Measurements from ENCODE around the gene SHE. TPM values are rescaled to one million over a fixed set of nuclear protein-coding genes. Genes with fewer than 3 reads are reported as not detected.
A peak's percentile ranks its signal among the peaks of the same experiment; 100 is the strongest.

The SHE gene
- 0.01 TPM for polyA plus RNA-seq (2013, experiment 1 of 2)
- under 0.01 TPM for polyA plus RNA-seq (2013, experiment 2 of 2)

GRCh38 chr1:154502066-154502743 is at the start of gene SHE, which contains the start of gene TDRD10:
Gene SHE (minus strand): TSS chr1:154502412. CDS start chr1:154502026, 386 bp downstream.
Gene TDRD10 (plus strand): TSS chr1:154502219. CDS start chr1:154506904, 4,685 bp downstream.
- no peaks in the 10 kb centered on the region for H3K36me3 ChIP-seq (ENCODE audit: control insufficient read depth in 1 of 2, insufficient read depth in 2 of 2, low read depth in 1 of 2, low read length in 2 of 2)
- WGBS = 6% methylated on average over 44 of the region's 90 CpGs
- H2AFZ ChIP-seq (ENCODE audit: low read depth, low read length) = no peak within 1 kb of the TSS
- H2BK15ac ChIP-seq (ENCODE audit: low read depth, poor library complexity, severe bottlenecking) = no peak within 1 kb of the TSS
- no peak within 1 kb of the TSS for H2BK12ac ChIP-seq (ENCODE audit: low read length in 2 of 2)
- H3K14ac ChIP-seq (ENCODE audit: low read length in 2 of 2) = no peak within 1 kb of the TSS
- H3K27me3 ChIP-seq (ENCODE audit: control insufficient read depth in 1 of 2, insufficient read depth in 1 of 2, low read length in 2 of 2) = peaks cover 65 to 78% of the 10 kb centered on the region in 2 experiments
- peak within 1 kb of the TSS in 1 of 2 experiments; percentile 66 for H3K23ac ChIP-seq (ENCODE audit: low read length in 2 of 2)
- H3K4me3 ChIP-seq (ENCODE audit: insufficient read depth in 1 of 2, low read depth in 1 of 2, low read length in 2 of 2) = peak within 1 kb of the TSS in 1 of 2 experiments; percentile 33
- H2BK120ac ChIP-seq (ENCODE audit: low read depth, low read length) = no peak within 1 kb of the TSS
- H4K8ac ChIP-seq (ENCODE audit: low read length) = no peak within 1 kb of the TSS
- no peaks in the 10 kb centered on the region for H3K79me1 ChIP-seq (replicated peaks; ENCODE audit: low read length, poor library complexity, severe bottlenecking)
- peaks cover 9% of the 10 kb centered on the region for H3K9me3 ChIP-seq (ENCODE audit: control insufficient read depth, low read length)
- H3K4ac ChIP-seq (ENCODE audit: low read depth in 1 of 2, low read length in 2 of 2) = no peak within 1 kb of the TSS
- peak within 1 kb of the TSS; percentile 26 for H3K9ac ChIP-seq (ENCODE audit: low read length)
- H2AK5ac ChIP-seq (ENCODE audit: low read length, severe bottlenecking) = no peak within 1 kb of the TSS
- H2BK5ac ChIP-seq (ENCODE audit: low read depth, low read length, poor library complexity, severe bottlenecking) = no peak within 1 kb of the TSS
- H3K4me2 ChIP-seq (ENCODE audit: low read length, poor library complexity, severe bottlenecking) = peak within 1 kb of the TSS; percentile 31
- peaks cover 7% of the 10 kb centered on the region for H3K4me1 ChIP-seq (ENCODE audit: control insufficient read depth, insufficient read depth, low read depth, low read length)
- peak within 1 kb of the TSS in 1 of 2 experiments; percentile 14 for H3K18ac ChIP-seq (ENCODE audit: low read depth in 1 of 2, low read length in 2 of 2)
- no peak within 1 kb of the TSS for H3K27ac ChIP-seq (ENCODE audit: low read length, poor library complexity, severe bottlenecking)
- H4K91ac ChIP-seq (ENCODE audit: low read length) = no peak within 1 kb of the TSS
- no peak for DNase-seq

DNA sequence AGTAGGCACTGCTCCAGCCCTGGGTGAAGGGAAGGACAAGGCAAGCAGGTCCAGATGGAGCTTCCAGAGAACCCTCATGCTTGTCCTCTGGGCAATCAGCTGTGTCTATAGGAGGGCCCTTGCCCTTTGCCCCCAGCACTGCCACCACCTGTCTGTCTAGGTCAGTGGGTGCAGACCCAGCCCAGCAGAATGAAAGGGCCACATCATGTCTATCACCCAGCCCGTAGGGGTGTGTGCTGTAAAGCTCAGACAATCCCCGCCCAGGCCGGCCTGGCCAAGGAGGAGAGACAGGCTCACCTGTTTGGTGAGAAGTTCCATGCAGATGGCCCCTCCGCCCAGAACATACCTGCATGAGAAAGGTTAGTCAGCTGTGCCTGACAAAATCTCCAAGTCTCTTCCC is 49.3 kb upstream of the SHE start:
- Histone ChIP-seq H2AK5ac (ENCODE audit: low read length, severe bottlenecking) (no peak overlapping the region), H3K4me1 (ENCODE audit: control insufficient read depth, insufficient read depth, low read depth, low read length) (peaks cover 13% of the 10 kb centered on the region), H3K9me3 (ENCODE audit: control insufficient read depth, low read length) (no peaks in the 10 kb centered on the region), H2BK120ac (ENCODE audit: low read depth, low read length) (no peak overlapping the region), H3K79me1 (replicated peaks; ENCODE audit: low read length, poor library complexity, severe bottlenecking) (peaks cover 47% of the 10 kb centered on the region), H2BK5ac (ENCODE audit: low read depth, low read length, poor library complexity, severe bottlenecking) (no peak overlapping the region), H3K4me3 (ENCODE audit: insufficient read depth in 1 of 2, low read depth in 1 of 2, low read length in 2 of 2) (no peak overlapping the region), H3K27me3 (ENCODE audit: control insufficient read depth in 1 of 2, insufficient read depth in 1 of 2, low read length in 2 of 2) (no peaks in the 10 kb centered on the region), H3K27ac (ENCODE audit: low read length, poor library complexity, severe bottlenecking) (no peak overlapping the region), H3K14ac (ENCODE audit: low read length in 2 of 2) (no peak overlapping the region), H3K18ac (ENCODE audit: low read depth in 1 of 2, low read length in 2 of 2) (no peak overlapping the region), H2BK15ac (ENCODE audit: low read depth, poor library complexity, severe bottlenecking) (no peak overlapping the region), H3K4ac (ENCODE audit: low read depth in 1 of 2, low read length in 2 of 2) (no peak overlapping the region), H4K8ac (ENCODE audit: low read length) (no peak overlapping the region), H3K9ac (ENCODE audit: low read length) (no peak overlapping the region), H4K91ac (ENCODE audit: low read length) (no peak overlapping the region), H2BK12ac (ENCODE audit: low read length in 2 of 2) (no peak overlapping the region), H3K4me2 (ENCODE audit: low read length, poor library complexity, severe bottlenecking) (no peak overlapping the region), H3K23ac (ENCODE audit: low read length in 2 of 2) (peak overlapping the region in 1 of 2 experiments; percentile 35), H3K36me3 (ENCODE audit: control insufficient read depth in 1 of 2, insufficient read depth in 2 of 2, low read depth in 1 of 2, low read length in 2 of 2) (peaks cover 60 to 77% of the 10 kb centered on the region in 2 experiments), H2AFZ (ENCODE audit: low read depth, low read length) (no peak overlapping the region)
- no peak for DNase-seq
- 99% methylated on average over 4 of the region's 4 CpGs for WGBS

DNA sequence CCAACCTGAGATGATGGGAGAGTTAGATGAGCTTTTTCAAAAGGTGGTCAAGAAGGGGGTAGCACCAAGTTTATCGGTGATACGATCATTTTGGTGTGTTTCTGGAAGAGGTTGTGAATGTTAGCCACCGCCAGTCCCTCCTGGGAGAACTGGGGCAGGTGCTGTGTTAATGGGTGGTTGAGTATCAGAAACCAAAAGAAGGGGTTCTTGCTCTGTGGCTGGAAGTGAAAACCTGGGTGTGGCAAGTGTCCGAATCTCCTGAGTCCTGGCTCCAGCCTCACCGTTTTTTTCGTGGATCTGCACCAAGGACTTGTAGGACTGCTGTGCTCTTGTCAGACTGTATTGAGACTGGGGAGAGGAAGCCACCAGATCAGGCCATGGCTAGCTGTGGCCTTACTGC is 48.4 kb upstream of the SHE start:
- Histone ChIP-seq H4K8ac (ENCODE audit: low read length) (no peak overlapping the region), H3K36me3 (ENCODE audit: control insufficient read depth in 1 of 2, insufficient read depth in 2 of 2, low read depth in 1 of 2, low read length in 2 of 2) (peaks cover 59 to 72% of the 10 kb centered on the region in 2 experiments), H2BK120ac (ENCODE audit: low read depth, low read length) (no peak overlapping the region), H3K27ac (ENCODE audit: low read length, poor library complexity, severe bottlenecking) (no peak overlapping the region), H2BK5ac (ENCODE audit: low read depth, low read length, poor library complexity, severe bottlenecking) (no peak overlapping the region), H3K23ac (ENCODE audit: low read length in 2 of 2) (no peak overlapping the region), H3K27me3 (ENCODE audit: control insufficient read depth in 1 of 2, insufficient read depth in 1 of 2, low read length in 2 of 2) (no peaks in the 10 kb centered on the region), H3K4me3 (ENCODE audit: insufficient read depth in 1 of 2, low read depth in 1 of 2, low read length in 2 of 2) (no peak overlapping the region), H3K9ac (ENCODE audit: low read length) (no peak overlapping the region), H3K14ac (ENCODE audit: low read length in 2 of 2) (no peak overlapping the region), H3K4me1 (ENCODE audit: control insufficient read depth, insufficient read depth, low read depth, low read length) (peaks cover 7% of the 10 kb centered on the region), H3K18ac (ENCODE audit: low read depth in 1 of 2, low read length in 2 of 2) (no peak overlapping the region), H2AFZ (ENCODE audit: low read depth, low read length) (no peak overlapping the region), H3K4me2 (ENCODE audit: low read length, poor library complexity, severe bottlenecking) (no peak overlapping the region), H3K4ac (ENCODE audit: low read depth in 1 of 2, low read length in 2 of 2) (no peak overlapping the region), H2BK12ac (ENCODE audit: low read length in 2 of 2) (no peak overlapping the region), H3K79me1 (replicated peaks; ENCODE audit: low read length, poor library complexity, severe bottlenecking) (peaks cover 45% of the 10 kb centered on the region), H2BK15ac (ENCODE audit: low read depth, poor library complexity, severe bottlenecking) (no peak overlapping the region), H4K91ac (ENCODE audit: low read length) (no peak overlapping the region), H3K9me3 (ENCODE audit: control insufficient read depth, low read length) (no peaks in the 10 kb centered on the region), H2AK5ac (ENCODE audit: low read length, severe bottlenecking) (no peak overlapping the region)
- DNase-seq = no peak
- WGBS = 81% methylated on average over 6 of the region's 6 CpGs

DNA sequence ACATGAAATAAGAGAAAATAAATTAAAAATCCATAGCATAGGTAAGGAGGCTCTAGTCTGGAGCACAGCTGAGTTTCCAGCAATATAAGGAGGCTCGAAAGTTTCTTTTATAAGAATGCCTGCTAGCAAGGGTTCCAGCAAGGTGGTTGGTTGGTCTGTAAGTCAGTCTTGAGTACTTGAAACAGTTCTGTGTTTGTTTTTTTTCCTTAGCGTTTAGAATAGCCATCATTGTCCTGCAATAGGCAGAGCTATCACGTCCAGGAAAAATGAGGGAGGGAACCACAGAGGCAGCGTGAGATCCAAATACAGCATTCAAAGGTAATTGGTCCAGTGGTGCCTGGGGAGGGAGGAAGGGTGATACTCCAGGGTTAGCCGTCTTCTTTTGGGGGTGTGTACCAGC is 47.9 kb upstream of the SHE start:
- H4K91ac ChIP-seq (ENCODE audit: low read length) = no peak overlapping the region
- H3K79me1 ChIP-seq (replicated peaks; ENCODE audit: low read length, poor library complexity, severe bottlenecking) = peaks cover 39% of the 10 kb centered on the region
- no peaks in the 10 kb centered on the region for H3K9me3 ChIP-seq (ENCODE audit: control insufficient read depth, low read length)
- no peak overlapping the region for H2BK15ac ChIP-seq (ENCODE audit: low read depth, poor library complexity, severe bottlenecking)
- no peak overlapping the region for H3K18ac ChIP-seq (ENCODE audit: low read depth in 1 of 2, low read length in 2 of 2)
- 83% methylated on average over 5 of the region's 5 CpGs for WGBS
- no peak overlapping the region for H3K4me2 ChIP-seq (ENCODE audit: low read length, poor library complexity, severe bottlenecking)
- H3K9ac ChIP-seq (ENCODE audit: low read length) = no peak overlapping the region
- H2BK5ac ChIP-seq (ENCODE audit: low read depth, low read length, poor library complexity, severe bottlenecking) = no peak overlapping the region
- no peak overlapping the region for H2AK5ac ChIP-seq (ENCODE audit: low read length, severe bottlenecking)
- no peak overlapping the region for H3K4me3 ChIP-seq (ENCODE audit: insufficient read depth in 1 of 2, low read depth in 1 of 2, low read length in 2 of 2)
- no peak for DNase-seq
- no peak overlapping the region for H3K27ac ChIP-seq (ENCODE audit: low read length, poor library complexity, severe bottlenecking)
- peaks cover 53 to 66% of the 10 kb centered on the region in 2 experiments for H3K36me3 ChIP-seq (ENCODE audit: control insufficient read depth in 1 of 2, insufficient read depth in 2 of 2, low read depth in 1 of 2, low read length in 2 of 2)
- H3K23ac ChIP-seq (ENCODE audit: low read length in 2 of 2) = no peak overlapping the region
- H3K4me1 ChIP-seq (ENCODE audit: control insufficient read depth, insufficient read depth, low read depth, low read length) = peaks cover 5% of the 10 kb centered on the region
- no peak overlapping the region for H2BK12ac ChIP-seq (ENCODE audit: low read length in 2 of 2)
- H2BK120ac ChIP-seq (ENCODE audit: low read depth, low read length) = no peak overlapping the region
- H2AFZ ChIP-seq (ENCODE audit: low read depth, low read length) = no peak overlapping the region
- H3K4ac ChIP-seq (ENCODE audit: low read depth in 1 of 2, low read length in 2 of 2) = no peak overlapping the region
- H3K14ac ChIP-seq (ENCODE audit: low read length in 2 of 2) = no peak overlapping the region
- H3K27me3 ChIP-seq (ENCODE audit: control insufficient read depth in 1 of 2, insufficient read depth in 1 of 2, low read length in 2 of 2) = peaks cover 0 to under 1% of the 10 kb centered on the region in 2 experiments
- H4K8ac ChIP-seq (ENCODE audit: low read length) = no peak overlapping the region
